ENCODE data around the gene KBTBD12.

The KBTBD12 gene

DNA sequence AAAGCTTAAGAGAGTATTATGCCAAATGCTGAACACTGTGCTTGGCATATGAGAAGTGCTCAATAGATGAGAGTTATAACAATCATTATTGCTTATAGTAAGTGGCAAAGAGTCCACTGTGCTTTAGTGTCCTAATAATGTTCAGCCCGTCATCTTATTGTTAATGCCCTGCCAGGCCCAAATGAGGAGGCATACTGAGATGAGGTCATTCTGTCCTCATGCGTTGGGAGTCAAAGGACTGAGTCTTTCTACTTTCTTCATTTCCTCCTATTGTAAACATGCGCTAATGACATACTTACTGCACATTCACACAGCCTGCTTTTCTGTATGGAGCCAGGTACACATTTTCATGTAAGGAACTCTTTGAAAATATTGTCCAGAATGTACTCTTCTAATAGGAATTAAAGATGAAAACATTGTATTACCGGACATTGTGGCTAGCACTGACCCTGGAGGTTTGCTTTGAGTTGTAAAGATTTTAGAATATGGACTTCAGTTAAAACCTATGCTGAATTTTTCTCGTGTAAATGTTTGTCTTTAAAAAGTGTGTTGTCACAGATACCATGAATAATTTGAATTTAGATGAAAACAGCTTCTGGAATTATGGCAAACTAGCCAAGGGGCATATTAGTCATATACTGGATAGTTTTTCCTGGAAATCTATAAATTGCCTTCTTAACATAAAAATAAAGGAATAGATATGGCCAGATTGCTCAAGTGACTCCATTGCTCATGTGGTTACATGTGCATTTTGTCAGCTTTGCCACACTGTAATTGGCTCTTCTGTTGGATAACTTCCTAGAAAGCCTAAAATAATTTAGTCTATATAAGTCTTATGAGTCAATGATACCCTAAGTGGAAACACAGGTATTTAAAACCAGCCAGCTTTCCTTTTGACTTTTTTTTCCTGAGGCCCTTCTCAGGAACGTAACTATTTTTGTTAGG lies 38.3 kb downstream of the KBTBD12 start:
- Mint-ChIP-seq H3K9me3 (no peaks in the 10 kb centered on the region), H3K27me3 (peaks cover 31% of the 10 kb centered on the region)

DNA sequence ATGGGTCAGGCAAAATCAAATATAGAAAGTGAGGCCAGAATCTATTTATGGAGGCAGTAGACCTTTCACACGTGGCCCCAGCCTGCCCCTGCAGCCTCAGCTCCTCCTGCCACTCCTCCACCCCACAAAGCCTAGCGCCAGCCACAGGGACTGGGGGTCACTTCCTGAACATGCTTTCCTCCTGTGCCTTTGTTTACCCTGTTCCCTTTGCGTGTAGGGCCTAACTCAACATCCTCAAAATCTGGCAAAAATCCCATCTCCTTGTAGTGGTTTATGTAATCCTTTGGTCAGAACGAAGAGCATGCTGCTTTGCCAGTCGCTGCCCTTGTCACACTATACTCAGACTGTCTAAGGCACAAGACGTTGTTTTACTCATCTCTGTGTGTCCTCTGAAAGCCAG lies 39.6 kb downstream of the KBTBD12 start:
- Mint-ChIP-seq H3K27ac (no peak overlapping the region), H3K27me3 (peaks cover 23% of the 10 kb centered on the region), H3K36me3 (ENCODE audit: low read depth) (no peaks in the 10 kb centered on the region), H3K4me1 (ENCODE audit: low read depth) (no peaks in the 10 kb centered on the region), H3K4me3 (no peak overlapping the region), H3K9me3 (no peaks in the 10 kb centered on the region)
- DNase-seq, result no peak

More for the DNA sequence above, 38.3 kb downstream of the KBTBD12 start:
- no peaks in the 10 kb centered on the region for H3K36me3 Mint-ChIP-seq (ENCODE audit: low read depth)
- no peaks in the 10 kb centered on the region for H3K4me1 Mint-ChIP-seq (ENCODE audit: low read depth)
- no peak overlapping the region for H3K27ac Mint-ChIP-seq
- DNase-seq, result no peak
- no peak overlapping the region for H3K4me3 Mint-ChIP-seq

GRCh38 chr3:127955728-127956127 lies 40.7 kb downstream of the KBTBD12 start:
- Mint-ChIP-seq H3K4me3 (no peak overlapping the region), H3K27me3 (peaks cover 21% of the 10 kb centered on the region), H3K36me3 (ENCODE audit: low read depth) (no peaks in the 10 kb centered on the region), H3K9me3 (no peaks in the 10 kb centered on the region), H3K27ac (no peak overlapping the region), H3K4me1 (ENCODE audit: low read depth) (no peaks in the 10 kb centered on the region)
- no peak for DNase-seq

GRCh38 chr3:127959041-127959440 lies 44.0 kb downstream of the KBTBD12 start:
- Mint-ChIP-seq H3K36me3 (ENCODE audit: low read depth) (no peaks in the 10 kb centered on the region), H3K27me3 (peaks cover 20% of the 10 kb centered on the region), H3K27ac (no peak overlapping the region), H3K4me3 (no peak overlapping the region), H3K4me1 (ENCODE audit: low read depth) (no peaks in the 10 kb centered on the region), H3K9me3 (no peaks in the 10 kb centered on the region)
- DNase-seq, result no peak

DNA sequence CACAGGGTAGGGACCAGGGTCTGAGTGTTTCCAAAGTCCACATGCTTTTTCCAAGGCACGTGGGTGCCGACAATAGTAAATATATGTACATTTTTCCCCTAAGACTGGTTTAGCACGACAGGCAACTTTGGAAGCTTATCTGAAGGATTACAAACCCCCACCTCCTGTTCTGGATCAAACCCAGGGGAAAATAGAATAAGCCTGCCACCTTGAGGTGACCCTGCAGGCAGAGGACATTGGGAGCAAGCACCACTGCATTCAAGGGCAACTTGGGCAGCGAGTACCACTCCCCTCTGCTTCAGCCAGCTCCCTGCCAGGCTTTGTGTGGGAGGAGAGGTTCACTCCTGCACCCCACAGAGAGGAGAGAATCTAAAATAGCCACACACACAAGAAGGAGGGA lies 44.8 kb downstream of the KBTBD12 start:
- H3K4me3 Mint-ChIP-seq, result no peak overlapping the region
- H3K27me3 Mint-ChIP-seq, result peaks cover 13% of the 10 kb centered on the region
- no peaks in the 10 kb centered on the region for H3K36me3 Mint-ChIP-seq (ENCODE audit: low read depth)

DNA sequence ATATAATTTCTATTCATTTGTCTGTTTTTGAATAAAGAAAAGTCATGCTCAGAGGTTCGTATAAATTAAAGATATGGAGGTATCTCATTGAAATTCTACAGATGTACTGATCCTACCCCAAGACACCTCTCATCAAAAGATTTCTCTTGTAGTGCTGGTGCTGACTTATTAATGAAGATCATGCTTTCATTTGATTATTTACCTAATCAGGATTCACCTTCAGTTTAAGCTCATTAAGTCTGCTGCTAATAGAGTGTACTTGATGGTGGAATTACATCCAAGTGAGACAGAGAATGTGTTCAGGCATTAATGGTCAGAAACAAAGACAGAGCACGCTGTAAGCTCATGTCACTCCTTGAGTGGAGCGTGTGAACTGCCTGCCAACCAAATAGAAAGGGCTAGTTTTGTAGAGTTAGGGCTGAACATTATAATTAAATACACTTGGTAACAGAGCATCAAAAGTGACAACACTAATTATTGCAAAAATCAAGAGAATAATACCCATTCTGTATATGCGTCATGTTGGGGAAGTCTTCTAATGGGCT lies 45.5 kb downstream of the KBTBD12 start:
- no peaks in the 10 kb centered on the region for H3K4me1 Mint-ChIP-seq (ENCODE audit: low read depth)
- H3K27ac Mint-ChIP-seq, result no peak overlapping the region
- H3K36me3 Mint-ChIP-seq (ENCODE audit: low read depth), result no peaks in the 10 kb centered on the region
- H3K4me3 Mint-ChIP-seq, result no peak overlapping the region
- DNase-seq, result no peak
- H3K27me3 Mint-ChIP-seq, result peaks cover 13% of the 10 kb centered on the region
- no peaks in the 10 kb centered on the region for H3K9me3 Mint-ChIP-seq

More for the DNA sequence above, 44.8 kb downstream of the KBTBD12 start:
- H3K27ac Mint-ChIP-seq, result no peak overlapping the region
- H3K9me3 Mint-ChIP-seq, result no peaks in the 10 kb centered on the region
- H3K4me1 Mint-ChIP-seq (ENCODE audit: low read depth), result no peaks in the 10 kb centered on the region
- no peak for DNase-seq

GRCh38 chr3:127961124-127961523 lies 46.1 kb downstream of the KBTBD12 start:
- H3K4me1 Mint-ChIP-seq (ENCODE audit: low read depth), result no peaks in the 10 kb centered on the region
- no peak overlapping the region for H3K27ac Mint-ChIP-seq
- DNase-seq, result no peak
- H3K4me3 Mint-ChIP-seq, result no peak overlapping the region
- no peaks in the 10 kb centered on the region for H3K36me3 Mint-ChIP-seq (ENCODE audit: low read depth)
- H3K9me3 Mint-ChIP-seq, result no peaks in the 10 kb centered on the region
- H3K27me3 Mint-ChIP-seq, result peaks cover 20% of the 10 kb centered on the region

DNA sequence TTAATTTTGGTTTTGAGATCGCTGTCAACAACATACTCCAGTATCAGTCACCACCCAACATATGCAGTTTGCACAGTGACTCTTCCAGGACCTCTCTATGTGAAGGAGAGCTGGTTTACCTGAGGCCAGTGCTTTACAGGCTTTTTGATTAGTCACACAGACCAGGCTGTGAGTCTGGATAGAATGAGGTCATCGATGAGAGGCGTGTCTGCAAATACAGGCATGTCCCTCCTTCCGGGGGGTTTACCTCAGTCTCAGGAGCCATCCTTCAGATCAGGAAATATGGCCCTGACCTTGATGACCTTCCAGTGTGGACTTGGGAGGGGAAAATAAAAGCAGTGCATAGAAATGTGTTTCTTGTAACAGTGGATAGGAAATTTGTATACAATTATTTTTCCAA lies 46.9 kb downstream of the KBTBD12 start:
- H3K27me3 Mint-ChIP-seq, result peaks cover 24% of the 10 kb centered on the region
- no peaks in the 10 kb centered on the region for H3K36me3 Mint-ChIP-seq (ENCODE audit: low read depth)
- no peaks in the 10 kb centered on the region for H3K9me3 Mint-ChIP-seq
- no peak for DNase-seq
- H3K27ac Mint-ChIP-seq, result no peak overlapping the region
- H3K4me3 Mint-ChIP-seq, result no peak overlapping the region
- H3K4me1 Mint-ChIP-seq (ENCODE audit: low read depth), result no peaks in the 10 kb centered on the region

DNA sequence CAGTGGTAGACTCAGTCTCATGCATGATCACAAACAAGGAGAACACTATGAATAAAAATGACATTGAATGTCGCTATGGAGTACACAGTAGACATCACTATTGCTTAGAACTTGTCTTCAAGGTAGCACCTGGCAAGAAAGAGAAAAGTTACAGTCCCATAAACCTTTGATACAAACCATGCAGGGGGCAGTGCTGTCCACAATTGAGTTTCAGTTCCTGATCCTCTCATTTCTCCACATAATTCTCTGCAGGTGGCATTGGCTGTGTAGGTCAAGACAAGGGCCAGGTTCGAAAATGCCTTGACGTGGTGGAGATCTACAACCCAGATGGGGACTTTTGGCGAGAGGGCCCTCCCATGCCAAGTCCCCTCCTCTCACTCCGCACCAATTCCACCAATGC lies 47.9 kb downstream of the KBTBD12 start:
- no peaks in the 10 kb centered on the region for H3K9me3 Mint-ChIP-seq
- peaks cover 24% of the 10 kb centered on the region for H3K27me3 Mint-ChIP-seq
- H3K4me3 Mint-ChIP-seq, result no peak overlapping the region
- no peaks in the 10 kb centered on the region for H3K36me3 Mint-ChIP-seq (ENCODE audit: low read depth)
- no peak overlapping the region for H3K27ac Mint-ChIP-seq
- no peak for DNase-seq
- H3K4me1 Mint-ChIP-seq (ENCODE audit: low read depth), result no peaks in the 10 kb centered on the region

DNA sequence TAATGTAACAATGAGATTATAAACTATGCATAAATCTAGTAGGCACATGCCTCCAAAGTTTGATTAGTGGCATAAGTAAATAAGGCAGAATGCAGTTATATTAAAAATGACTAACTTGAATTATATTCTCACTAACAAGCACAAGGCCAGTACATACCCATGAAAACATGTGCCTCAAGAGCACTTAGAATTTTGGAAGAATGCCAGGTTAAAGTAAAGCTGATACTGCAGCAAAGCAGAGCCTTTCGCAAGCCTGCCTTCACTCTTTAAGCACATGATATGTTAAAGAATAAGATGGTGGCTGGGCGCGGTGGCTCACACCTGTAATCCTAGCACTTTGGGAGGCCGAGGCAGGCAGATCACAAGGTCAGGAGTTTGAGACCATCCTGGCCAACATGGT lies 49.0 kb downstream of the KBTBD12 start:
- H3K36me3 Mint-ChIP-seq (ENCODE audit: low read depth), result no peaks in the 10 kb centered on the region
- no peak for DNase-seq
- H3K9me3 Mint-ChIP-seq, result no peaks in the 10 kb centered on the region
- peaks cover 24% of the 10 kb centered on the region for H3K27me3 Mint-ChIP-seq
- no peaks in the 10 kb centered on the region for H3K4me1 Mint-ChIP-seq (ENCODE audit: low read depth)
- no peak overlapping the region for H3K4me3 Mint-ChIP-seq
- H3K27ac Mint-ChIP-seq, result no peak overlapping the region

GRCh38 chr3:127964816-127965215 lies 49.8 kb downstream of the KBTBD12 start:
- DNase-seq, result no peak
- Mint-ChIP-seq H3K27ac (no peak overlapping the region), H3K9me3 (no peaks in the 10 kb centered on the region), H3K36me3 (ENCODE audit: low read depth) (no peaks in the 10 kb centered on the region), H3K4me3 (no peak overlapping the region), H3K27me3 (peaks cover 24% of the 10 kb centered on the region), H3K4me1 (ENCODE audit: low read depth) (no peaks in the 10 kb centered on the region)

DNA sequence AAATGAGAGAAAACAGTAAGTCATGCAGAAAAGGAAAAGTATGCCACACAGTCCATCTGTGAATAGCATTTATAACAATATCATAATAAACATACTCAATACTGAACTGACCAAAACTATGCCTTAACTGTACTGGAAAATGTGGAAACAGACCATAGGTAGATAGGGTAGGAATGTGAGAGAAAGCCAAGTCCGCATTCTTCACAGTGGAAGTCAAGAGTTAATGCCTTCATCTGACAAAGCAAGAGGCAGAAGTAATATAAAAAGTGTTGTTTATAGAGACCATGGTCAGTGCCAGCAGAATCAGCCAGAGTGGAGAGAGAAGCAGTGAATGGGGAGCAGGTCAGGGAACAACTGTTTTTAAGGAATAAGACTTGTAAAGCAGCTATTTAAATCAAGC lies 52.3 kb downstream of the KBTBD12 start:
- Mint-ChIP-seq H3K9me3 (no peaks in the 10 kb centered on the region), H3K4me3 (no peak overlapping the region), H3K27me3 (peaks cover 30% of the 10 kb centered on the region), H3K4me1 (ENCODE audit: low read depth) (no peaks in the 10 kb centered on the region), H3K36me3 (ENCODE audit: low read depth) (no peaks in the 10 kb centered on the region), H3K27ac (no peak overlapping the region)
- DNase-seq, result no peak

DNA sequence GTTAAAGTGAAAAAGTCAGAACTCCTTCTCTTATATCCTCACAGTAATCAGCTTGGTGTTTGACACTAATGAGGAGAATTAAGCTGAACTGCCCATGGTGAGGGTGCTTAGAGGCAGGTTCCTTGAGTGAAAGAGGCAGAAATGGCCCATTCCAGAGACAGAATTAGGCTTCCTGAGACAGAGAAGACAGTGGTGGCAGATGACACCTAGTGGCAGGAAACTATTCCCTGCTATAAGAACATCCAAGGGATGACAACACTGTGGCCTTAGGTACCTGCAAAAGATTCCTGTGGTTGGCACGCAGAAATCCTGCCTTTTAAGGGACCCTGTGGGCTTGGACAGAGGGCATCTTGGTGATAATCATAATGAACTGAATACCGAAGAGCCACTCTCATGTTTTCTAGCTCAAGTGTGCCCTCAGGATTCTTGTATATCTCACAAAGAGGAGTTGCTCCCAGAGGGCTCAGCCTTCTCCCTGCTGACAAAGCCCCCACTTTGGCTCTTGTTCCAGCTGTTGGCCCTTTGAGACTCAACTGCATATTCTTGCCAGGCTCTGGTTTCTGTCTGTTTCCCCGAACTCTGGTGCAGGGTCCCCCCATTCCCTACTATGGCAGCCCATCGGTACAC lies 56.0 kb downstream of the KBTBD12 start:
- peaks cover 19% of the 10 kb centered on the region for H3K27me3 Mint-ChIP-seq
- DNase-seq, result no peak
- no peaks in the 10 kb centered on the region for H3K9me3 Mint-ChIP-seq
- H3K4me3 Mint-ChIP-seq, result no peak overlapping the region
- no peaks in the 10 kb centered on the region for H3K36me3 Mint-ChIP-seq (ENCODE audit: low read depth)
- H3K27ac Mint-ChIP-seq, result no peak overlapping the region
- no peaks in the 10 kb centered on the region for H3K4me1 Mint-ChIP-seq (ENCODE audit: low read depth)

DNA sequence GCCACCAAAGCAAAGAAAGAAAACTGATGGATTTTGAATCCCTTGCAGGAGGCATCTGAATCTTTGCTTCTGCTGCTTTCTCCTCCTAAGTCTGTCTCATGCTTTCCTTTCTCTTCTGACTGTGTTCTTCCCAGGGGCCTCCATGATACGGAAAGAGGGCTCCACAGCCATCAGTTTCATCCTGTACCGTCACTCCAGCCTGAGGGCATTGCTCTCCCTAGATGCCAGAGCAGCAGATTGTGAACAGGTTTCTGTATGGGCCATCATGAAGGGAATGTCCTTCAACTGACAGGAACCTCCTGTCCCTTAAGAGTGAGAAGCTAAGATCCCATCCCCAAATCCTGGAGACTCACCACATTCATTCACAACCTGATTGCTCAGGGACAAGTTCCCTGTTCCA lies 59.2 kb downstream of the KBTBD12 start:
- Mint-ChIP-seq H3K4me1 (ENCODE audit: low read depth) (no peaks in the 10 kb centered on the region), H3K4me3 (no peak overlapping the region), H3K27me3 (peaks cover 31% of the 10 kb centered on the region), H3K9me3 (no peaks in the 10 kb centered on the region), H3K36me3 (ENCODE audit: low read depth) (no peaks in the 10 kb centered on the region), H3K27ac (no peak overlapping the region)
- no peak for DNase-seq

All from activated T-cell treated with anti-CD3 and anti-CD28 coated beads, Interleukin-2, amount 50 U/mL, for 24 hours (primary cell).